ENCODE data around the gene FBXL5. TPM values are rescaled to one million over a fixed set of nuclear protein-coding genes. Genes with fewer than 3 reads are reported as not detected.

Gene FBXL5
- total RNA-seq, 1 donor from 2014 or later, result 92.2 TPM

DNA sequence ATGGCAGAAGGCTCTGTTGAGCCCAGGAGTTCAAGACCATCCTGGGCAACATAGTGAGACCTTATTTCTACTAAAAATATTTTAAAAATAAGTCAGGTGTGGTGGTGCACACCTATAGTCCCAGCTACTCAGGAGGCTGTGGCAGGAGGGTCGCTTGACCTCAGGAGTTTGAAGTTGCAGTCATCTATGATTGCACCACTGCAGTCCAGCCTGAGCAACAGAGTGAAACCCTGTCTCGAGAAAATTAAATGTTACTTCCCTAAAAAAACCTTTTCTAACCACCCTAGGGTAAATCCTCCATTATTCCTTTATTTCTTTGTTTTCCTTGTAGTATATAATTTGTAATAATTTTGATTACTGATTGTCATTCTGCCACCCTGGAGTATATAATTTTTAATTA, 34.4 kb upstream of the FBXL5 start:
- no peak overlapping the region for H3K4me2 ChIP-seq (ENCODE audit: low read length)
- FAIRE-seq, result no peak
- no peaks in the 10 kb centered on the region for H3K27me3 ChIP-seq (ENCODE audit: insufficient read depth, low read length)
- H3K4me1 ChIP-seq (ENCODE audit: insufficient read depth, low read length), result peaks cover 51% of the 10 kb centered on the region
- Mint-ChIP-seq H3K36me3 (ENCODE audit: low read depth, unreplicated experiment) (peaks cover 14% of the 10 kb centered on the region), H3K27ac (ENCODE audit: unreplicated experiment) (peak overlapping the region; percentile 96), H3K4me1 (ENCODE audit: low read depth, unreplicated experiment) (peaks cover 76% of the 10 kb centered on the region), H3K4me3 (ENCODE audit: unreplicated experiment) (no peak overlapping the region), H3K9me3 (ENCODE audit: unreplicated experiment) (no peaks in the 10 kb centered on the region), H3K27me3 (ENCODE audit: low read depth, unreplicated experiment) (no peaks in the 10 kb centered on the region)
- H3K9ac ChIP-seq (ENCODE audit: low read length), result peak overlapping the region; percentile 82
- H4K20me1 ChIP-seq (ENCODE audit: insufficient read depth, low read length), result no peaks in the 10 kb centered on the region
- peaks cover 39% of the 10 kb centered on the region for H3K36me3 ChIP-seq (ENCODE audit: insufficient read depth, low read length)
- no peak overlapping the region for H2AFZ ChIP-seq (ENCODE audit: low read depth, low read length)
- H3K4me3 ChIP-seq (ENCODE audit: insufficient read depth, low read depth, low read length), result no peak overlapping the region
- no peaks in the 10 kb centered on the region for H3K9me3 ChIP-seq (ENCODE audit: insufficient read depth, low read depth, low read length)
- no peak for DNase-seq (ENCODE audit: low read depth)
- no peak for TF ChIP-seq EZH2 (IDR thresholded peaks at IDR 0.05; ENCODE audit: insufficient read depth, low read length)
- TF ChIP-seq, protein P1, sequence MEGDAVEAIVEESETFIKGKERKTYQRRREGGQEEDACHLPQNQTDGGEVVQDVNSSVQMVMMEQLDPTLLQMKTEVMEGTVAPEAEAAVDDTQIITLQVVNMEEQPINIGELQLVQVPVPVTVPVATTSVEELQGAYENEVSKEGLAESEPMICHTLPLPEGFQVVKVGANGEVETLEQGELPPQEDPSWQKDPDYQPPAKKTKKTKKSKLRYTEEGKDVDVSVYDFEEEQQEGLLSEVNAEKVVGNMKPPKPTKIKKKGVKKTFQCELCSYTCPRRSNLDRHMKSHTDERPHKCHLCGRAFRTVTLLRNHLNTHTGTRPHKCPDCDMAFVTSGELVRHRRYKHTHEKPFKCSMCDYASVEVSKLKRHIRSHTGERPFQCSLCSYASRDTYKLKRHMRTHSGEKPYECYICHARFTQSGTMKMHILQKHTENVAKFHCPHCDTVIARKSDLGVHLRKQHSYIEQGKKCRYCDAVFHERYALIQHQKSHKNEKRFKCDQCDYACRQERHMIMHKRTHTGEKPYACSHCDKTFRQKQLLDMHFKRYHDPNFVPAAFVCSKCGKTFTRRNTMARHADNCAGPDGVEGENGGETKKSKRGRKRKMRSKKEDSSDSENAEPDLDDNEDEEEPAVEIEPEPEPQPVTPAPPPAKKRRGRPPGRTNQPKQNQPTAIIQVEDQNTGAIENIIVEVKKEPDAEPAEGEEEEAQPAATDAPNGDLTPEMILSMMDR (IDR thresholded peaks at IDR 0.05; ENCODE audit: insufficient read depth, low read depth, low read length), result no peak
- H3K79me2 ChIP-seq (ENCODE audit: insufficient read depth, low read length), result peaks cover 32% of the 10 kb centered on the region
- peak overlapping the region; percentile 99 for H3K27ac ChIP-seq (ENCODE audit: low read depth, low read length)

DNA sequence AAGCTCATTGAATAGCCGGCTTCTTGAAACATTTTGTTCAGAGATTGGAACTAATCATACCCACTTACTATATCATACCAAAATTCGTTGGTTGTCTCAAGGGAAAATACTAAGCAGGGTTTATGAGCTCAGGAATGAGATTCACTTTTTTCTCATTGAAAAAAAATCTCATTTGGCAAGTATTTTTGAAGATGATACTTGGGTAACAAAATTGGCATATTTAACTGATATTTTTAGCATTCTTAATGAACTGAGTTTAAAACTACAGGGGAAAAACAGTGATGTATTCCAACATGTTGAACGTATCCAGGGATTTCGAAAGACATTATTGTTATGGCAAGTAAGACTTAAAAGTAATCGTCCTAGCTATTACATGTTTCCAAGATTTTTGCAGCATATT, 32.9 kb upstream of the FBXL5 start:
- Histone ChIP-seq H2AFZ (ENCODE audit: low read depth, low read length) (no peak overlapping the region), H3K79me2 (ENCODE audit: insufficient read depth, low read length) (peaks cover 47% of the 10 kb centered on the region), H3K4me2 (ENCODE audit: low read length) (no peak overlapping the region), H3K36me3 (ENCODE audit: insufficient read depth, low read length) (peaks cover 41% of the 10 kb centered on the region), H4K20me1 (ENCODE audit: insufficient read depth, low read length) (no peaks in the 10 kb centered on the region), H3K4me1 (ENCODE audit: insufficient read depth, low read length) (peaks cover 52% of the 10 kb centered on the region), H3K9me3 (ENCODE audit: insufficient read depth, low read depth, low read length) (no peaks in the 10 kb centered on the region), H3K4me3 (ENCODE audit: insufficient read depth, low read depth, low read length) (no peak overlapping the region), H3K9ac (ENCODE audit: low read length) (no peak overlapping the region), H3K27ac (ENCODE audit: low read depth, low read length) (peak overlapping the region; percentile 38), H3K27me3 (ENCODE audit: insufficient read depth, low read length) (no peaks in the 10 kb centered on the region)
- TF ChIP-seq, protein P1 (IDR thresholded peaks at IDR 0.05; ENCODE audit: insufficient read depth, low read depth, low read length), result no peak
- TF ChIP-seq EZH2 (IDR thresholded peaks at IDR 0.05; ENCODE audit: insufficient read depth, low read length), result no peak
- no peaks in the 10 kb centered on the region for H3K9me3 Mint-ChIP-seq (ENCODE audit: unreplicated experiment)
- H3K27ac Mint-ChIP-seq (ENCODE audit: unreplicated experiment), result peak overlapping the region; percentile 51
- no peak overlapping the region for H3K4me3 Mint-ChIP-seq (ENCODE audit: unreplicated experiment)
- peak; percentile 72 for FAIRE-seq
- peaks cover 14% of the 10 kb centered on the region for H3K36me3 Mint-ChIP-seq (ENCODE audit: low read depth, unreplicated experiment)
- H3K4me1 Mint-ChIP-seq (ENCODE audit: low read depth, unreplicated experiment), result peaks cover 76% of the 10 kb centered on the region
- no peaks in the 10 kb centered on the region for H3K27me3 Mint-ChIP-seq (ENCODE audit: low read depth, unreplicated experiment)
- no peak for DNase-seq (ENCODE audit: low read depth)

DNA sequence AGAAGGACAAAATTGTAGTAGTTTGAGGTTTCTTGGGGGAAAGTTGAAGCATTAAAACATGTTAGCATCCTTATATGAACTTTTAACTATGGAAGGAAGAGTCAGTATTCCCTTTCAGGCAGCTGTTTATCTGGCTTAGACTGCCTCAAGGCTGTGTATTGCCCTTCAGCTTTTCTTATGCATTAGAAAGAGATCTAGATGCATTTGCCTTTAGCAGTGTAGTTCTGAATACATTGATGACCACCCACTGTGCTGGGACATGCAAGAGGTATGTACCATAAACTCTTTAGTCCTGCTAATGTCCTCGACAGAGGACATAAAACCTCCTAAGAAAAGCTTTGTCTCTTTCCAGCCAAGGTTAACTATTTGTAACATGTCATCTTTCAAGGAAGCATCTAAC, 29.3 kb upstream of the FBXL5 start:
- Histone ChIP-seq H3K4me1 (ENCODE audit: insufficient read depth, low read length) (peaks cover 20% of the 10 kb centered on the region), H3K9me3 (ENCODE audit: insufficient read depth, low read depth, low read length) (no peaks in the 10 kb centered on the region), H3K79me2 (ENCODE audit: insufficient read depth, low read length) (peaks cover 80% of the 10 kb centered on the region), H2AFZ (ENCODE audit: low read depth, low read length) (no peak overlapping the region), H3K9ac (ENCODE audit: low read length) (peak overlapping the region; percentile 11), H4K20me1 (ENCODE audit: insufficient read depth, low read length) (no peaks in the 10 kb centered on the region), H3K4me2 (ENCODE audit: low read length) (peak overlapping the region; percentile 88), H3K36me3 (ENCODE audit: insufficient read depth, low read length) (peaks cover 41% of the 10 kb centered on the region), H3K4me3 (ENCODE audit: insufficient read depth, low read depth, low read length) (no peak overlapping the region), H3K27ac (ENCODE audit: low read depth, low read length) (peak overlapping the region; percentile 99), H3K27me3 (ENCODE audit: insufficient read depth, low read length) (no peaks in the 10 kb centered on the region)
- Mint-ChIP-seq H3K4me3 (ENCODE audit: unreplicated experiment) (peak overlapping the region; percentile 81), H3K27ac (ENCODE audit: unreplicated experiment) (peak overlapping the region; percentile 72), H3K27me3 (ENCODE audit: low read depth, unreplicated experiment) (no peaks in the 10 kb centered on the region), H3K4me1 (ENCODE audit: low read depth, unreplicated experiment) (peaks cover 50% of the 10 kb centered on the region), H3K9me3 (ENCODE audit: unreplicated experiment) (no peaks in the 10 kb centered on the region), H3K36me3 (ENCODE audit: low read depth, unreplicated experiment) (peaks cover 14% of the 10 kb centered on the region)
- FAIRE-seq (peak; percentile 49), DNase-seq (ENCODE audit: low read depth) (no peak)
- TF ChIP-seq, protein P1 (IDR thresholded peaks at IDR 0.05; ENCODE audit: insufficient read depth, low read depth, low read length), result no peak
- no peak for TF ChIP-seq EZH2 (IDR thresholded peaks at IDR 0.05; ENCODE audit: insufficient read depth, low read length)

All from astrocyte (in vitro differentiated cells and primary cell).